Medulla oblongata (tissue), 1 donor: ENCODE measurements around the gene MAEA.
"Not testable (repeated sequence)": the region's sequence is repeated elsewhere in the genome, so short reads cannot be mapped to it uniquely, and the experiment has no call there.

Source experiments
- DNase-seq: peaks from one replicate; pipeline ENCODE4 v3.0.0-alpha.2; 2015; ENCODE audit errors: extremely low spot score

Gene MAEA

GRCh38 chr4:1366371-1367229 is 76.9 kb downstream of the MAEA start:
- DNase-seq, result no peak

DNA sequence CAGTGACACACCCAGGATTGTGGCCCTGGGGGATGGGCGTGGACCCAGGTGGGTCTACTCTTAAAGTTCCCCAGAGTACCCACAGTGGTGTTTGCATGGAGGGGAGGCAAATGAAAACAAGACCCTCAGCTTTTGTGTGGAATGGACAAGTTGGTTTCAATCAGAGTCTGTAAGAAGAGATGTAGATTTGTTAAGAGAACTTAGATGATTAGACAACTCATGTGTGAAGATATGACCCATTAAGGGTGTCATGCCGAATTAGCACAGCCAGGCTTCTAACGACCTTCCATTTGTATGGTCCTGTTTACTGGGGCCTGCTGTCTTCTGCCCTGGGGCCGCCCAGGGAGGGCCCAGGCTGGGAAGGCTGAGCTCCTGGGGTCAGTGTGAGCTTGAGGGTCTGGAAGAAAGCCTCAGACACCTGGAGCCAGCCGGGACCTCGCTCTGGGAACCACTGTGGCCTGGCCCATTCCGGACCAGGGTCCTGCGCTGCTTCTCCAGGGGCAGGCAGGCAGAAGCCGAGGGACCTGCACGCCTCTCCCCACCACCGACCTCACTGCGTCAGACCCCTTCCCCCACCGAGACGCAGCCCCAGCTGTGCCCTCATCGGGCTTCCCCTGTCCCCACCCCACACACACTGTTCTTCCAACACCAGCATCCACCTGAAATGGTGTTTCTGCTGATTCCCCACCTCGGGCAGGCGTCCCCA is 77.7 kb downstream of the MAEA start:
- no peak for DNase-seq

- no peak for DNase-seq
Observed at GRCh38 chr4:1367936-1368289, 78.2 kb downstream of the MAEA start.

GRCh38 chr4:1368421-1369090 is 78.9 kb downstream of the MAEA start:
- no peak for DNase-seq

DNA sequence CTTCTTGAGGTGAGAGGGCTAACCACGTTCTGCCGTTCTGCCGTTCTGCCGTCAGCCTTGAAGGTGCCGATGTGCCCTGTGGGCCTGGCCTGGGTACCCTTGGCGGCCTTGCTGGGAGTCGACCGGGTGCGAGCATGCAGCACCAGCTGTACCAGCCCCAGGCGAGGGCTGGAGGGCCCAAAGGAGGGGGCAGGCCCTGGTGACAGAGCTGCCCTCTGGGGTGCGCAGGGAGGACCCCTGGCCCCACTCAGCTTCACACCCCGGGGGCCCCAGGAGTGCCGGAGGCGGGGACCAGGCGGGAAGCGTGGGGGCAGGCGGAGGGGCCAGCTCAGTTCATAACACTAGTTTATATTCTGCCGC is 79.4 kb downstream of the MAEA start:
- no peak for DNase-seq

DNA sequence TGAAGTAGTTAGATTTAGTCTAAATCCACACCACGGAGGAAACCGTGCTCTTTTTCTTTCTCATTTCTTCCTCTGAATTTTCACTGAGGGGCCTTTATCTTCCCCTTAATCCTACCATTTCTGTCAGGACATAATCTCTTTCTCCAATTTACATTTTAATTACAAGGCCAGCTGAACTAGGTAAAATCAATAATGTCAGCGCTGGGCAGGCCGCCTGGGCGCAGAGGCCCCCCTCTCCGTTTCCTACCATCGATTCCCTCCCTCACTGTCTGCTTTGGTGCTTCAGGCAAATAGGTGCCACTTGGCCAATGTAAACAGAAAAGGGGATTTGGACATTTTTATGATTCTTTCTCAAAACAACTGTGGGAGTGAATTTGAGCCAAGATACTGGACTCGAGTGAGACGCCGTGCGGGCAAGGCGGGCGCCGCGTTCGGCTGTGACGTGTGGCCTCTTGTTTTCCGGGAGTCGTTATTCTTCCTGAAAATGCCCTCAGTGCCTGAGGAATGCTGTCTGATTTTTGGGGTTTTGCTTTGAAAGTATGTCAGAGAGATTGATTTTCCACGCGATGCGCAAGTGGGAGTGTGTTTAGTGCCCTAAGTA is 79.9 kb downstream of the MAEA start:
- DNase-seq, result no peak

DNA sequence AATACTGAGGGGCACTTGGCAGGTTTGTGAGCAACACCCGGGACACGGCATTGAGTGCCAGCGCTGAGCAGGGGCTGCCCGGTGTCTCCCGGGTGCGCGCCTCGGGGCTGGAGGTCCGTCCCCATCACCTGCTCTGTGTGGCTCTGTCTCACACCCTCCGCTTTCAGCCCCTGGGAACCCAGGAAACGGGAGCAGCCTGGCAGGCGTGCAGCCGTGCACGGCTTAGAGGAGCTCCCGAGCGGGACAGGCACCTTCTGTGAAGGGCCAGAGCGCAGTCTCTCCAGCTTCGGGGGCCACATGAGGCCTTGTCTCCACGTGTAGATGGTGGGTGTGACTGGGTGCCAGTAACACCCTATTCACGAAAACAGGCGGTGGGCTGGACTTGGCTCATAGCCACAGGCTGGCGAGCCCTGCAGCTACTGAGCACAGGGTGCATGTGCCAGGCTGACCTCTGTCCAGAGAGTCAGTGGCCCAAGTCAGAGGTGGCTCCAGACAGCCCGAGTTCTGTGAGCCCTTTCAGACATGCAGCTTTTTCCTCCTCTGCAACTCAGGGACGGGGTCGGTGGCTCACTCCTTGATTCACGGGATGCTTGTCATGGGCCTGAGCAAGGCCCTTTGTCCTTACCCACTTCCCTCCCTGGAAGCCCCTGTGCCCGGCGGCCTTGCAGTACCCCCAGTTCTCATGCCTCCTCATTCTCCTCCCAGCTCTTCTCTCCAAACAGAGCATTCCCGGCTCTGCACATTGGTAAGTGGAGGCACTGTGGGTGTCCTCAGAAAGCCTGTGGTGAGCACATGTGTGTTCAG is 80.8 kb downstream of the MAEA start:
- DNase-seq, result no peak

DNA sequence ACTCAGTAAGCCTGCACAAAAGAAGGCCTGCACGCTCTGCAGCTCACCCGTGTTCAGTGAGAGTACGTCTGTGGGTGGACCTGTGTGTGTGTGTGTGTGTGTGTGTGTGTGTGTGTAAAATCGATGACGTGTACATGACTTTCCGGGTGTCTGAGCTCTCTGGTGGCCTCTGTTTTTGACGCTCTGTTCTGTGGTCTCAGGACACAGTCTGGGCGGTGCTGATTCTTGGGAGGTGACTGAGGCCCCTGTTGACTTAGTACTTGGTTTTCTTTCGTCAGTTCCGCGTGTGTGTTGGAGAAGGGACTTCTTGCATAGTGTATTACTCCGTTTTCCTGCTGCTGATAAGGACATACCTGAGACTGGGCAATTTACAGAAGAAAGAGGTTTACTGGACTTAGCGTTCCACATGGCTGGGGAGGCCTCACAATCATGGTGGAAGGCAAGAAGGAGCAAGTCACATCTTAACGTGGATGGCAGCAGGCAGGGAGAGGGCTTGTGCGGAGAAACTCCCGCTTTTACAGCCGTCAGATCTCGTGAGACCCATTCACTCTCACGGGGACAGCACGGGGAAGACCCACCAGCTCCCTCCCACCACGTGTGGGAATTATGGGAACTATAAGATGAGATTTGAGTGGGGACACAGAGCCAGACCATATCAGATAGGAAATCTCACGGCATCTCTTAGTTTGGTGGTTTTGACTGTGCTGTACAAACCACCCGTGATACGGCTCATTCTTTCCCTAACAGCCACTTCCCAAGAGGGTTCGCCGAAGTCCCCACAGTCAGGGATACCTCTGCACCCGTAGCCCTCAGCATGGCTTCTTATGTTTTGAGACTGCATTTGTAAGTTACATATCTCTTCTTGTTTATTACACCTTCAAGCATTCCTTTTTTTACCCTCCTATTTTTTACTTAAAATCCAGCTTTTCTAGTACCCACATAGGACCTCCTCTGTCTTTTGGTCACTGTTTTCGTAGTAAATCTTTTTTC is 81.8 kb downstream of the MAEA start:
- DNase-seq, result no peak

DNA sequence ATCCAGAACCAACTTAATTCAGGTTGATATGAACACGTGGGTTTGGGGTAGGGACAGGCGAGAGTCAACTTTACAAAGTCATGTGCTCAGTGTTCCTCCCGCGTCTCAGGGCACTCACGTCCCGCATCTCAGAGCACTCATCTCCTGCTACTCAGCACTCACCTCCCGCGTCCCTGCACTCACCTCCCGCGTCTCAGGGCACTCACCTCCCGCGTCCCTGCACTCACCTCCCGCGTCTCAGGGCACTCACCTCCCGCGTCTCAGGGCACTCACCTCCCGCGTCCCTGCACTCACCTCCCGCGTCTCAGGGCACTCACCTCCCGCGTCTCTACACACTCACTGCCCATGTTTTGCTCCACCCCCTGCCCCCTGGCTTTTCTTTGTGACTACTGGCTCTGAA is 82.9 kb downstream of the MAEA start:
- not testable (repeated sequence) for DNase-seq

GRCh38 chr4:1373892-1374705 is 84.4 kb downstream of the MAEA start:
- no peak for DNase-seq

DNA sequence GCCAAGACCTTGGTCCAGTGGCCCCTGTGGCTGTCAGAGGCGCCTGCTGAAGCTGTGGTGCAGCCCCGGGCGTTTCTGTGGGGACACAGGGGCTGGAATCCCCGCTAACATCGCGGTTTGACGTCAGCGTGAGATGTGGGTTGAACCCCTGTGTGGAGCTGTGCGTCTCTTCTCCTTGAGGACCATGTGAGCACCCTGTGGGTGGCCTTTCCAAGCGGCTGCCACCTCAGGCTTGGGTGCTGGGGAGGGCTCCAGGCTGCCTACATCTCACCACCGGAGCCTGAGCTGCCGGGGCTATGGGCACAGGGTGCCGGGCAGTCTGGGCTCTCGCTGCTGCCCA is 85.0 kb downstream of the MAEA start:
- DNase-seq, result no peak

GRCh38 chr4:1375051-1375721 is 85.5 kb downstream of the MAEA start:
- no peak for DNase-seq

DNA sequence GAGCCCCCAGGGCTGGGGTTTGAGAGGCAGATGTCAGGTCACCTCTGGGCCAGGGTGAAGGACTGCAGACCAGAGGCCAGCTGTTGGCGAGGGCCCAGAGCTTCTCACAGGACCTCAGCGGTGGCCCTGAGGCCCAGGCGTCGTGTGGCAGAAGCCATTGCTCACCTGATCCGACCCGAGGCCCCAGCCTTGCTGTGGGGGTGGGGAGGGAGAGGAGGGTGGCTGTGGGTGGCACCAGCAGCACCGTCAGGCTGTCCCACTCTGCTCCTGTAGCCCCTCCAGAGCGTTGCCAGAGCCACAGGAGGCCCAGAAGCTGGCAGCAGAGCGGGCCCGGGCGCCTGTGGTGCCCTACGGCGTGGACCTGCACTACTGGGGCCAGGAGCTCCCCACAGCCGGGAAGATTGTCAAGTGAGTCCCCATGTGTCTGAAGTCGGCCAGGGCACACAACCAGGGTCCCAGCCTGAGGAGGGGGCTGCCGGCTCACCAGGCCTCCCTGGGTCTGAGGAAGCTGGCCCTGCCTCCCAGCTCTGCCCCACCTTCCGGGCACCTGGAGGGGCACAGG is 86.2 kb downstream of the MAEA start:
- no peak for DNase-seq

DNA sequence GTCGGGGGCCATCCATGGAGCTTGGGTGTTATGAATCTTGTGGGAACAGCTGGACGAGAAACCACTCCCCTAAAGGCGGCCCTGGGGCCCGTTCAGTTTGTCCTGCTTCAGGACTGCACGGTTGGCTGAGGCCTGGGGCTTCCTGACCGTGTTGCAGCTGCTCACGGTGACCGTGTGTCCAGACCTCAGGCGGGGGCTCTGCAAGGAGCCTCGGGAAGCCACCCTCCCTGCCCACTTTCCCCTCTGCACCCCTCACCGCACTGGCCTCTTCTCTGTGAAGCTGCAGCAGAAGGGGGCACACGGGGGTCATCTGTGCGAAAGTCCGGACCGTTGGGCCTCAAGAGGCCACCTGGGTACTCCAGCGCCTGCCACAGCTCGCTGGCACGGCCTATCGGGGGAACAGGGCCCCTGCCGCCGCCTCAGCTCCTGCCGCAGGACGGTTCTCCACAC is 86.7 kb downstream of the MAEA start:
- no peak for DNase-seq

DNA sequence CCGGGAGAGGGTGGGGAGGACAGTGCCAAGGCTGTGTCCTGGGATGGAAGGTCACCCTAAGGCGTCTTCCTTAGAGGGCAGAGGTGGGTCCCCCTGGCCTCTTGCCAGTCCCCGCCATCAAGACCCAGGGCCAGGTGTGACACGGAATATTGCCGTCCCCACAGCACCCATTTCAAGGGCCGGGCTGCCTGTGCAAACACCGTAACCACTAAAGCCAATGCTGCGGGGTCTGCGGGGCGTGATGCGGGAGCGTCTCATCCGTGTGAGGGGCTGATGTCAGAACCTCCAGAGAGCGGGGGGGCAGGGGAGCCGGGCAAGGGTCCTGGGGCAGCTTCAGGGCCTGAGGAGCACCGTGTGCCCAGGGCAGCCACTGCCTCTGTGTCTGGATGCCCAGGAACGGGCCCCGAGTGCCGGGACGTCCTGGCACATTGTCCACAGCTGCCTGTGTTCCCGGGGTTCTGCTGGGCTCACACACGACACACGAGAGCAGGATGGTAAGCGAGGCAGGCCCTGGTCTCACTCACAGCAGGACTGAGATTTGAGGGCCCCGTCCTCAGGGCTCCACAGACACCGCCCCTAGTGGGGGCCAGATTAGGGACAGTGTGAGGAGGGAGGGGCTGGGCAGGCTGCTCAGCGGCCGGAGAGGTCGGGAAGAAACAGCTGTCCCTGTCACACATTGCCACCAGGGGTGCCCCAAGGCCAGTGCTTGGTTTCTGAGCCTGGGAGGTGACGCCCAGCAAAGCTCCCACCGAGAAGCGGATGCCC is 87.3 kb downstream of the MAEA start:
- DNase-seq, result no peak

DNA sequence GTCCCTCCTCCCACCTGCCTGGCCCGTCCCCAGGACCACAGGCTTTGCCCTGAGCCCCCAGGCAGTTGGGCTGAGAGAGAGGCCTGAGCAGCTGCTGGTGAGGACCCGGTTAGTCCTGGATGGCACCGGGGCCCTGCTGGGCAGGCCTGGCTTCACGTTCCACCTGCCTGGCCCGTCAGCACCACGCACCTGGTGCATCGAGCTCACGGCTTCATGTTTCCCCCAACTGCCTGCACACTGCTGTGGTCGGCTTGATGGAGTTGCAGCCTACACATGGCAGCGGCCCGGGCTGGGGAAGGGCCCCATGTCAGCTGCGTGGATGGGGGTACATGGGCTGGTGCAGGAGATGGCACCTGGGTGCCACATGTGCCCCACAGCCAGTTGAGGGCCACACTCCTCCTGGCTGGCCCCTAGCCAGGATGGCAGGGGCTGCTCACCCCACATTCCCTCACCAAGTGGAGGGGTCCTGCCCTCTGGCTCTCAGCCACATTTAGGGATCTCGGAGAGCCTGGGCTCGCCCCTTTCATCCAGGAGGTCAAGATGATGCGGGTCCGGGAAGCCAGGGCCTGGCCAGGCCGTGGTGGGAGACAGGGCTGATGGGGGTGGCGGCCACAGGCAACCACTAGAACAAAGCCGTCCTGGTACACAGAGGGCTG is 88.0 kb downstream of the MAEA start:
- DNase-seq, result no peak

DNA sequence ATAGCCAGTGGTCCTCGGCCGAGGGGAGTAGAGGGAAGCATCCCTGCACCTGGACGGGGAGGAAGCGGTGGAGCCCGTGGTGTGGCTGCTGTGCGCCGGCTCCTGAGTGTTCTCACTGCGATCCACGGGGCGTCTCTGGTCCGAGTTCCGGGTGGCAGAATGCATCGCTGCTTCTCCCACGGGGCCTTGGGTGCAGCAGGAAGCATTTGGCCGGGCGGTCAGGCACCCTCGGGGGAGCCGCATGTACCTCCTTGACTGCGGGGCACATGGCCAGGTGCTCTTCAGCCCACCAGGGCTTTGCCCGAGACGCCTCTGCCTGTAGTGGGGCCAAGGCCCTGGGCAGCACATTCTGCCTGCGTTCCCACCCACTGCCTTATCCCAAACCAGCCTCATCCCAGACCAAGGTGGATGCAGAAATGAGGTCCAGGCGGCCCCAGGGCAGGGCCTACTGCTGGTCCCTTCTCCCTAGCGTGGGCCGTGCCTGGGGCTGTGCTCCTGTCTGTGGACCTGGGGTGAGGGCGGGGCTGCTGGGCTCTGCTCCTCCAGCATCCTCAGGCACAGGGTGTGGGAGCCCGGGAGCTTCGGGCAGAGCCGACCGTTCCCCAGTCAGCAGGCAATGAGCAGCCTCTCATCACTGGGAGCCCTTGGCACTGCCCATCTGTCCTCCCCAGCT is 89.0 kb downstream of the MAEA start:
- DNase-seq, result no peak
